Measurements from ENCODE around the gene MMP25. TPM values are rescaled to one million over a fixed set of nuclear protein-coding genes. Genes with fewer than 3 reads are reported as not detected.
A peak's percentile ranks its signal among the peaks of the same experiment; 100 is the strongest.

The MMP25 gene
- total RNA-seq, 2 experiments from 2014 or later = 0.99 to 1.6 TPM

DNA sequence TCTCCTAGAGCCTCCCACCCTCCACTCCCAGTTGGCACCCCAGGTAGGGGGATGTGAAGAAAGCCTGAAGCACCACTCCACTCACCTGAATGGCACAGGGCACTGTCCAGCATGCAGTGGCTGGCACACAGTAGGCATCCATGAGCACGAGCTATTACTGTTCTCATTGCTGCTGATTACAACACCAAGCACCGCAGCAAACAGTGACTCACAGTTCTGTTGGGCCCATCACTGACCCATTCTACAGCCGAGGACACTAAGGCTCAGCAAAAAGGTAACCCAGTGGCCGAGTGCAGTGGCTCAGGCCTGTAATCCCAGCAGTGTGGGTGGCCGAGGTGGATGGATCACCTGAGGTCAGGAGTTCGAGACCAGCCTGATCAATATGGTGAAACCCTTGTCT lies 50.0 kb downstream of the MMP25 start:
- no peak overlapping the region for H3K4me3 Mint-ChIP-seq
- no peak for DNase-seq
- peaks cover 30% of the 10 kb centered on the region for H3K4me1 Mint-ChIP-seq
- no peaks in the 10 kb centered on the region for H3K27me3 Mint-ChIP-seq
- no peak overlapping the region for H3K27ac Mint-ChIP-seq
- H3K9me3 Mint-ChIP-seq = no peaks in the 10 kb centered on the region
- no peaks in the 10 kb centered on the region for H3K36me3 Mint-ChIP-seq

DNA sequence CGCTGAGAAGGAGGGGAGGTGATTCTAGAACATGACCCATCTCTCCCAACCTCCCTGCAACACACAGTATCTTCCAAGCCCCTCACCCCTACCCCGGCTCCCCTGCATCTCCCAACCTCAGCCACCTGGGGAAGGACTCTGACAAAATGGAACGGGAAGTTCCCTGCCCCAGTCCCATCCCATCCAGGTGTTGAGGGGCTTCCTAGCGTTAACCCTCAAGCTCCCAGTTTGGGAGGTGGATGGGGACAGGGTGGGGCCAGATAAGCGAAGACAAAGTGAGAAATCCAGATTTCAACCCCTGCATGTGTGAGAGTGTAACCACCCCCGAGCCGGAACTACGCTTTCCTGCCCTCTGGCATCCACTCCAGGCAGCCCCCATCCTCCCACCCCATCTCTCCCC lies 50.9 kb downstream of the MMP25 start:
- DNase-seq = no peak
- Mint-ChIP-seq H3K4me1 (peaks cover 30% of the 10 kb centered on the region), H3K27me3 (no peaks in the 10 kb centered on the region), H3K4me3 (no peak overlapping the region), H3K36me3 (no peaks in the 10 kb centered on the region), H3K27ac (no peak overlapping the region), H3K9me3 (no peaks in the 10 kb centered on the region)

DNA sequence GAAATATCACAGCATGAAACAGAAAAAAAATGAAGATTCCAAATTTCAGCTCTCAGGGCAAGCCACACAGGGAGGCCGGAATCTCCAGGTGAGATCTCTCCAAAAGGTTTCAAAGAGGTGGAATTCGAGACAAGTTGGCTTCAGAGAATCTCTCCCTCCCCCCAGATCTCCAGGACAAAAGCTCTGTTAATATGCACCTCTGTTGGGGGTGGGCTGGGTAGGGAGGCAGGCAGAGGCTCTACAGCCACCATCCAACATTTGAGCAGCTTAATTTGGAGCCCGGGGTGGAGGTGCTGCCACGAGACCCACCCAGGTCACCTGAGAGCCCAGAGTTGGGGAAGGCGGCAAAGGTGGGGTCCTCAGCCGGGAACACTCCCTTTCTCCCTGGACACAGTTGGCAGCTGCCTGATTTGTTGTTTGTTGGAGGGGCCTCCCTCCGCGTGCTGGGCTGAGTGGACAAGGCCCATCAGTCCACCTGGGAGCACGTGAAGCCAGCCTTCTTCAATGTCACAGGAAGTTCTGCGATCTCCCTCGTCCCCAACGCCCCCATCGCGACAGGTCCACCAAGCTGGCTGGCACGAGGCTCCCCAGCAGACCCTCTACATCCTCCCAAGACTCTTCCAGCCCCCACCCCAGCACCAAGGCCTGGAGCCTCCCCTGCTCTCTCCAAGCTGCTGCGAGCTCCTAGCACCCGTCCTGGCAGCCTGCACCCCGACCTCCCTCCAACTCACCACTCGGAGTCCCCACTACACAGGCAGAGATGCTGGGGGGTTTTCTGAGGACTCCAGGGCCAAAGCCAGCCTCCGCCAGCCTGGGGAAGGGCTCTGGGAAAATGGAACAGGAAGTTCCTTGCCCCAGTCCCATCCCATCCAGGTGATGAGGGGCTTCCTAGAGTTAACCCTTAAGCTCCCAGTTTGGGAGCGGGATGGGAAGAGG lies 52.4 kb downstream of the MMP25 start, which contains the start of gene ZSCAN10:
Gene ZSCAN10, minus strand, starts transcription at position 836 of the 936 bp plus-strand sequence. CDS start 6,357 bp downstream, outside the sequence.
- no peak for DNase-seq
- H3K9me3 Mint-ChIP-seq = no peaks in the 10 kb centered on the region
- no peaks in the 10 kb centered on the region for H3K27me3 Mint-ChIP-seq
- H3K4me1 Mint-ChIP-seq = peaks cover 30% of the 10 kb centered on the region
- peak within 1 kb of the TSS; percentile 70 for H3K4me3 Mint-ChIP-seq
- peak within 1 kb of the TSS; percentile 77 for H3K27ac Mint-ChIP-seq
- H3K36me3 Mint-ChIP-seq = no peaks in the 10 kb centered on the region

DNA sequence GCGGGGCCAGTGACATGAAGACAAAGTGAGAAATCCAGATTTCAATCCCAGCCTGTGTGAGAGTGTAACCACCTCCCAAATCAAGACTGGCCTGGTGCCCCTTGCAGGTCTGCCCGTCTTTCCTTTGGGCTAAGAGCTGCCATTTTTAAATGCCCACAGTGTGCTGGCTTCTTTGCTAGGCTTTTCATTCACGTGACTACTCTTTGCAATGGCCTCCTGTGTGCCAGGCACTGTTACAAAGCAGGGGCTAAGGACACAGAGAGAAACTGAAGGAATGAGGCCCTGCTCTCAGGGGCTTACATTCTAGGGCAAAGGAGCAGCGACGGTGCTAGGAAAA lies 53.0 kb downstream of the MMP25 start:
- no peak overlapping the region for H3K27ac Mint-ChIP-seq
- H3K36me3 Mint-ChIP-seq = no peaks in the 10 kb centered on the region
- DNase-seq = no peak
- peaks cover 30% of the 10 kb centered on the region for H3K4me1 Mint-ChIP-seq
- no peak overlapping the region for H3K4me3 Mint-ChIP-seq
- H3K9me3 Mint-ChIP-seq = no peaks in the 10 kb centered on the region
- H3K27me3 Mint-ChIP-seq = no peaks in the 10 kb centered on the region

DNA sequence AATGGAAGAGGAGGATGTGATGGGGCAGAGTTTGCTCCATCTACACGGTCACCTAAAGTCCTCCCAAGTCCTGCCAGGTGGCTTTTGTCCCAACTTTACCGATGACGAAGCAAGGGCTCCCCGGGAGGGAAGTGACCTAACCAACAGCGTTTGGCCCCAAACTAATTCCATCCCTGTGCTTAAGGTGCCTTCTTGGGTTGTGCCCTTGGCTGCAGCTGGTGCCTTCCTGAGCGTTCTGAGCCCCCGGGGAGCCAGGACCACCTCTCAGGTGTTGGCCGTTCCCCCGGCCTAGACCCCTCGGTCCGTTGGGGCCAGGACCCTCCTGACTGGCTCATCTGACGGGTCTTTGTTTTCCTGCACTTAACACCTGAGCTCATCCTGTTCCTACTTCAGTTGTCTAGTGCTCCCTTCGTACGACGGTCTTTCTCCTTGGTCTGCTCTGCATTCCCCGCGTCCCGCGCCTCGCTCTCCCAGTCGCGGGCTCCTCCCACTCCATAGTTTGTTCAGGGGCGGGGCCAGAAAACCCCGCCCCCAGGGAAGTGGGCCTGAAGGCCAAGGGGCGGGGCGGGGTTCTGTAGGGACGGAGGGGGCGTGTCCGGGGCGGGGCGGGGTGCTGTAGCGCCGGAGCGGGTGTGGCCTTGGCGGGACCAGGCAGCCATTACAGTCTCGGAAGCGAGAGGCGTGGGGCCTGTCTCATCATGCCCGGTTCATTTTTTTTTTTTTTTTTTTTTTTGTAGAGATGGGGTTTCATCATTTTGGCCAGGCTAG lies 53.6 kb downstream of the MMP25 start:
- no peaks in the 10 kb centered on the region for H3K36me3 Mint-ChIP-seq
- H3K4me1 Mint-ChIP-seq = peaks cover 25% of the 10 kb centered on the region
- H3K9me3 Mint-ChIP-seq = no peaks in the 10 kb centered on the region
- peak; percentile 91 for DNase-seq
- no peaks in the 10 kb centered on the region for H3K27me3 Mint-ChIP-seq
- H3K27ac Mint-ChIP-seq = peak overlapping the region; percentile 77
- H3K4me3 Mint-ChIP-seq = peak overlapping the region; percentile 70

DNA sequence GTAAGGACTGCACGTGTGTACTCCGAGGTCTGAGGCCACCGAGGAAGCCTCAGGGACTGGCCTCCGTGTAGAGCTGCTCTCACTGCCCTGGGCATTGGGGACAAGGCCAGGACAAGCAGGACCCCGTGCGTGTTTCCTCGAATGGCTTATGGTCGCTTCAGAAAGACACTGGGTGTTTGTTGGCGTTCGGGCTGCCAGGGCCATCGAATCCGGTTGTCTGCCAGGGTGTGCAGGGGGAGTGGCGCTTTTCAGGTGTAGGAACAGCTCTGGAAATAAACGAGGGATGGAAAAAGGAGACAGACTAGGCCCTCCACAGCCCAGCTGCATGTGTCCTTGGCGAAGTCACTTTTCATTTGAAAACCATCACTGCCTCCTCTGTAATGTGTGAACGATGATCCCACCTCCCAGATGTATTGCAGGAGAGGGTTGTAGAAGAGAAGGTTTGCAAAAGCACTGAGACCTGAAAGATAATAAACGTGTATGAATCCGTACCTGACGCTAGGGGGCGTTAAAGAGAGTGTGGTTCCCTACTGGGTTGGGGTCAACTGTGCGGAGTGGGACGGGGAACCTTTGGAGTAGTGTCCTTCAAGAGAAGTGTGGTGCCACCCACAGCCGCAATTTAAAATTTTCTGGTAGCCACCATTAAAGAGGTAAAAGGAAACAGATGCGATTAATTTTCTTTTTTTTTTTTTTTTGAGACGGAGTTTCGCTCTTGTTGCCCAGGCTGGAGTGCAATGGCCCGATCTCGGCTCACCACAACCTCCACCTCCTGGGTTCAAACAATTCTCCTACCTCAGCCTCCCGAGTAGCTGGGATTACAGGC lies 54.9 kb downstream of the MMP25 start:
- H3K4me3 Mint-ChIP-seq = peak overlapping the region; percentile 59
- H3K4me1 Mint-ChIP-seq = peaks cover 23% of the 10 kb centered on the region
- no peak for DNase-seq

DNA sequence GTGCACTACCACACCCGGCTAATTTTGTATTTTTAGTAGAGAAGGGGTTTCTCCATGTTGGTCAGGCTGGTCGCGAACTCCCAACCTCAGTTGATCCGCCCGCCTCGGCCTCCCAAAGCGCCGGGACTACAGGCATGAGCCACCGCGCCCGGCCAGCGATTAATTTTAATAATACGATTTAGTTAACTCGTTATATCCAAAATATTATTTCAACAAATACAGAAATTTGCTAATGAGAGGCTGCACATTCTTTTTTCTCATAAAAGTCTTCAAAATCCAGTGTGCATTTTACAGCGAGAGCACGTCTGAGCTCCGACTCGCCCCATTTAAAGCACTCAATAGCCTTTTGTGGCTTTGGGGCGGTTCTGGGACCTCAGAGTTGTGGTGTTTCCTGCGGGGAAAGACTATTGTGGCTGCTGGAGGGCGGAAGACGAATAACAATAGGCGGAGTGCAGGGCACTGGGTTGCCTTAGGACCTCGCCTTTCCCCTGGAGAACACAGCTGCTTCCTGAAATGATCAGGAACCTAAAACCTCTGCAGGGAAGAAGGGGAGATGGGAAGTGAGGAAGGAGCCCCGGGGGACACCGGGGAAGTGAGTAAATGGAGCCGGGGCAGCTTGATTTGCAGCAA lies 55.6 kb downstream of the MMP25 start:
- H3K27ac Mint-ChIP-seq = no peak overlapping the region
- H3K4me3 Mint-ChIP-seq = no peak overlapping the region
- H3K36me3 Mint-ChIP-seq = no peaks in the 10 kb centered on the region
- H3K27me3 Mint-ChIP-seq = no peaks in the 10 kb centered on the region
- no peaks in the 10 kb centered on the region for H3K9me3 Mint-ChIP-seq
- DNase-seq = no peak
- peaks cover 23% of the 10 kb centered on the region for H3K4me1 Mint-ChIP-seq

More for the DNA sequence above, 54.9 kb downstream of the MMP25 start:
- H3K27me3 Mint-ChIP-seq = no peaks in the 10 kb centered on the region
- peak overlapping the region; percentile 74 for H3K27ac Mint-ChIP-seq
- no peaks in the 10 kb centered on the region for H3K9me3 Mint-ChIP-seq
- no peaks in the 10 kb centered on the region for H3K36me3 Mint-ChIP-seq

DNA sequence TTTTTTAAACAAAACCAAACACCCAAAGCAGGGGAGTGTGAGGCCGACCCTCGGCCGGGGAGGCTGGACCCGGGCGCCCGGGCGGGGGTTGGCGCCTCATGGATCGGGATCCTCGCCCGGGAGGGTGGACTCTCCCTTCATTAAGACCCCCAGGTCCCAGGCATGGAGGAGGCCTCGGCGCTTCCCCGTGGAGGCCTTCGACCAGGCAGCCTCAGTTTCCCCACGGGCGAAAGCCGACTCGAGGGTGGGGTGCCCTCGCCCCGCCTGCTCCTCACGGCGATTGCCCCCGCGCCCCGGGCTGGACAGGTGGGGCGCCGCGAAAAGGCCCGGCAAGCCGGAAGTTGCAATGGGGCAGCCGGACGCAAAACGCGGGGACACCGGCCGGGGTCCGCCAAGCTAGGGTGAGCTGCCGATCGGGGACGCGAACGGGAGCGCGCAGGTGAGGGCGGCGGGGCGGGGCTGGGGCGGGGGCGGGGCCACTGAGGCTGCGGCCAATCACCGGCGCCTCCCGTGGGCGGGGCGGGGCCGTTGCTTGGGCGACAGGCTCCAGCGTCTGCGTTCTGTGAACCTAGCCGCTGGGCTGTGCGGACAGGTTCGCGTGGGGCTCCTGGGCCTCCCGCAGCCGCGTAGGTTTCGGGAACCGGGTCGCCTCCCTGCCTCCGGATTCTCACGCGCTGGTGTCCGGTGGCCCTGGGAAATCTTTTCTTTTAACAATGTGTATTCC lies 60.0 kb downstream of the MMP25 start:
- Mint-ChIP-seq H3K9me3 (no peaks in the 10 kb centered on the region), H3K4me3 (peak overlapping the region; percentile 81), H3K4me1 (peaks cover 10% of the 10 kb centered on the region), H3K27me3 (no peaks in the 10 kb centered on the region), H3K27ac (peak overlapping the region; percentile 92), H3K36me3 (no peaks in the 10 kb centered on the region)
- DNase-seq = peak; percentile 95

Other genes starting within 250 kb of the MMP25 start
- gene PRSS41, start 248.1 kb upstream of the MMP25 start, total RNA-seq = not detected
- gene PRSS21, start 229.3 kb upstream of the MMP25 start, total RNA-seq = 10 to 100 TPM; 11.2 to 13.1 TPM
- gene ZG16B, start 216.3 kb upstream of the MMP25 start, total RNA-seq = 1 to 10 TPM; 1.1 to 1.6 TPM
- not detected for gene PRSS22, start 188.4 kb upstream of the MMP25 start, total RNA-seq
- 10 to 100 TPM; 18.0 to 18.3 TPM for gene FLYWCH2, start 163.3 kb upstream of the MMP25 start, total RNA-seq
- 10 to 100 TPM; 24.3 to 26.1 TPM for gene FLYWCH1, start 134.6 kb upstream of the MMP25 start, total RNA-seq
- not detected for gene KREMEN2, start 82.3 kb upstream of the MMP25 start, total RNA-seq
- 10 to 100 TPM; 29.5 to 31.0 TPM for gene PAQR4, start 77.2 kb upstream of the MMP25 start, total RNA-seq
- gene PKMYT1, start 66.1 kb upstream of the MMP25 start, total RNA-seq = 100 to 1,000 TPM; 144 to 145 TPM
- not detected for gene CLDN9, start 33.6 kb upstream of the MMP25 start, total RNA-seq
- not detected for gene CLDN6, start 28.4 kb upstream of the MMP25 start, total RNA-seq
- 1 to 10 TPM; 1.2 to 1.5 TPM for gene TNFRSF12A, start 26.2 kb upstream of the MMP25 start, total RNA-seq
- gene HCFC1R1, start 22.6 kb upstream of the MMP25 start, total RNA-seq = 10 to 100 TPM; 23.4 to 23.7 TPM
- 10 to 100 TPM; 48.7 to 53.1 TPM for gene THOC6, start 22.5 kb upstream of the MMP25 start, total RNA-seq
- gene BICDL2, start 9.6 kb upstream of the MMP25 start, total RNA-seq = under 1 TPM; 0.31 to 0.56 TPM
- 1,000 to 10,000 TPM; 1,056 to 1,060 TPM for gene IL32, start 19.1 kb downstream of the MMP25 start, total RNA-seq
- not detected for gene ZSCAN10, start 52.7 kb downstream of the MMP25 start, total RNA-seq
- under 1 TPM; 0.35 to 0.36 TPM for gene ZNF205, start 66.0 kb downstream of the MMP25 start, total RNA-seq
- gene ZNF213, start 88.5 kb downstream of the MMP25 start, total RNA-seq = 1 to 10 TPM; 7.6 to 9.1 TPM
- not detected for gene OR1F1, start 141.6 kb downstream of the MMP25 start, total RNA-seq
- 10 to 100 TPM; 12.2 to 12.8 TPM for gene ZNF200, start 188.6 kb downstream of the MMP25 start, total RNA-seq
- under 1 TPM; 0.08 to 0.12 TPM for gene MEFV, start 210.1 kb downstream of the MMP25 start, total RNA-seq
- gene ZNF263, start 236.9 kb downstream of the MMP25 start, total RNA-seq = 10 to 100 TPM; 29.7 to 30.5 TPM